ENCODE measurements around the gene CCL16.
"Not testable (repeated sequence)": the region's sequence is repeated elsewhere in the genome, so short reads cannot be mapped to it uniquely, and the experiment has no call there.

The CCL16 gene

DNA sequence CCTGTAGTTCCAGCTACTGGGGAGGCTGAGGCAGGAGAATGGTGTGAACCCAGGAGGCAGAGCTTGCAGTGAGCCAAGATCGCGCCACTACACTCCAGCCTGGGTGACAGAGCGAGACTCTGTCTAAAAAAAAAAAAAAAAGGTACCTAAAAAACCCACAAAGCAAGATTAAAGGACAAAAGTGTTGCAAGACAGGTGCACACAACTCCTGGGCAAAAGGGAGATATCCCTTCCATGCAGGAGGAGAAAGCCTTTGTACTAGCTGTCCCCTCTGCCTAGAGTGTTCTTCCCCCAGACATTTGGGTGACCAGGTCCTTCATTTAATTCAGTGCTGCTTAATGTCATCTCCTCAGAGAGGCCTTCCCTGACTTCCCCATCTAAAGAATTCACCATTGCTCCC lies 42.8 kb downstream of the CCL16 start:
- DNase-seq (ENCODE audit: low read depth, low spot score): not testable (repeated sequence)

DNA sequence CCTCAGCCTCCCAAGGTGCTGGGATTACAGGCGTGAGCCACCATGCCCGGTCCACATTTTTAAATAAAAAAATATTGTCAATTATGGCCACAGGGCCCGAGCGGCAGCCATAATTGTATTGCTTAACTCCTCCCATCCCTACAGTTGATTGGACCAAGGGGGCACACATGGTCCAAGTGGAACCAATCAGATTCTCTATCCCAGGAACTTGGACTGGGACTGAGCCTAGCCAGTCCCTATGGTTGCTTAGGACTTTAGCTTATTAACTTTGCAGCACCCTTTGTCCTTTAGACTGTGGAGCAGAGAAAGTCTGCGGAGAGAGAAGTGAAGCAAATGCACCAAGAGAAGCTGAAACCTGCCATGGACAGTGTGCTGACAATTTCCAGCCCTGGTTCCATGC lies 45.2 kb downstream of the CCL16 start:
- no peak for DNase-seq (ENCODE audit: low read depth, low spot score)

DNA sequence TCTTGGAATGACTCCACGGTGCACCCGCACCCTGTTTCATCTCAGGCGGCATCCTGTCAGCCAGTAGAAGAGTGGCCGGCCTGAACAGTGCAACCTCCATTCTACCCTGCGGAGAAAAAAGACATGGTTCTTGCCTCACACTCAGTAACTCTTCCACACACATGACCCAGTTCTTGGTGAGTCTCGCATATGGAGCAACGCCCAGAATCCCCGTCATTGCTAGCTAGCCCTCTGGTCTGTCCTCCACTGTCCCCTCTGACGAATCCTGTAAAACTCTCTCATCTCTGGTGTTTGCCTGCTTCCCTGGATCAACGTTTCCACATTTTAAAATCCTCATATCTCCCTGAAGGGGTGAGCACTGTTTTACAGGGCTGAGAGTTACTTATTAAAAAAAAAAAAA lies 46.5 kb downstream of the CCL16 start:
- DNase-seq (ENCODE audit: low read depth, low spot score): no peak

DNA sequence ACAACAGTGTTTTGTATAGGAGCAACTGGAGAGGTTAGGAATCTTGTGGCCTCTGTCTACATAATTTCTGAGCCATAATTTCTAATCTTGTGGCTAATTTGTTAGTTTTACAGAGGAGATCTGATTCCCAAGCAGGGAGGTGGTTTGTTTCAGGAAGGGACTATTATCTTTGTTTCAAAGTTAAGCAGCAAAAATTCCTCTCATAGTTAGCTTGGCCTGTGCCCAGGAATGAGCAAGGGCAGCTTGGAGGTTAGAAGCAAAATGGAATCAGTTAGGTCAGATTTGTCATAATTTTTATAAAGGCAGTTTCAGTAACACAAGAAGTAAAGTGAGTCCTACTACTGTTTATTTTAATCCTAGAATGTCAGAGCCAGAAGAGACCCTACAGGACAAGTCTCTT lies 48.7 kb downstream of the CCL16 start:
- no peak for DNase-seq (ENCODE audit: low read depth, low spot score)

DNA sequence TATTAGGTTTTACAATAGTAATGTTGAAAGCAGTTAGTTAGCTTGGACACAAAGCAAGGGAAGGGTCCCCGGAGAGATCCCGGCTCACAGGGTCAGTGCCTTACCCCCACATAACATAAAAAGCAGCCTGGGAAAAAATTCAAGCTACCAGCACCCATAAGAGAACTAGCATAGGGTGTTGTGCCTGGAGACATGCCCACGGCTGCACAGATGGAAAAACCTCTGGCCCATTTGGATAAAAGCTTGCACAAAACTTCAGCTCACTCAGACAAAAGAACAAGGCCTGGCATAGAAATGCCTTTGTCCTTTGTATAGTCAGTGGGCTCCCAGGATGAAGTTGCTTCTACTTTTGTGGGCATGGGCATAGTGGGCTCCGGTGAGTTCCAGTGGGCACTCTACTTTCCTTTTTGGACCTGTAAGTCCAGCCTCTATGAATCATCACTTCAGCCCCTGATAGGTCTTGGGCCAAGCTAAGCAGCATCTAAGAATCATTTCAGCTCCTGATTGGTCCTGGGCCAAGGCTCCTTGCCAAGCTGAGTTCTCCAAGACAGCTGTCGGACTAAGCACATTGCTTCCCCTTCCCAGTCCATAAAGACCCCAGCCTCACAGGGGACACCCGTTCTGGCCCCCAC lies 49.4 kb downstream of the CCL16 start:
- DNase-seq (ENCODE audit: low read depth, low spot score): no peak

DNA sequence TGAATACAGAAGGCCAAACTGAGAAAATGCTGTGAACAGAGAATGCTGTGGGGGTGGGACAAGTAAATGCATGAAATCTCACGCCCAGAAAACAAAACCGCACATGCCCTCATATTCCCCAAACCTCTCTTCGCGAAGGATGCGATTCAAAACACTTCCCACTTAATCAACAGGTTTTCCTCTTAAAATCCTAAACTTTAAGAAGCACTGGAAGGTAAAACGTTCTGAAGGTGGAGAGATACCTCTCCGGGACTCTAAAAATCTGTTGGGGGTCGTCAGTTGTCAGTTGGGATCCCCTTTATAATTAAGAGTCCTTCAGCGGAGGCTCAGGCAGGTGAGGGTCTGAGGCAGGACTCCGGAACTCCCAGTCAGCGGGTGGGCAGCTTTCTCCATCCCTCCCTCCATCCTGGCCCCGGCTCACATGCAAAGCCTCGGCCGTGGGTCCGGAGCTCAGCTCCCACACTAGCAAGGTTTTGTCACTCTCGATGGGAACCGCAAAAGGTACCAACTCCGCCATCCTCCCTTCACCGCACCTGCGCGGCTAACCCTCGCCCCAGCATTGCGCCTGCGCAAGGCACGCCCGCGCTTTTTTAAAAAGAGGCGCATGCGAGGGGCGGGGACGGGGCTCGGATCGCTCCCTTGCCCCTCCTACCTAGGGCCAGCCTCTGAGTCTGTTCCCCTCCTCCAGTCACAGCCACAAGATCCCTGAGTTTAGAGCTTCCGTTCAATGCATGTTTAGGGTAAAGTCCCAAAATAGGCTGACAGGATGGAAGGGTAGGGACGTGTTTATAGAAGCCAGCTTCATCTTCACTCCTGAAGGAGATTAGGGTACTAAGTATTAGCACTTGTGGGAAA lies 50.9 kb downstream of the CCL16 start, which contains the start of gene RDM1:
TSS of gene RDM1 (minus strand) at position 563 of the 855 bp plus-strand sequence. CDS start at position 517, 46 bp downstream.
- no peak for DNase-seq (ENCODE audit: low read depth, low spot score)

DNA sequence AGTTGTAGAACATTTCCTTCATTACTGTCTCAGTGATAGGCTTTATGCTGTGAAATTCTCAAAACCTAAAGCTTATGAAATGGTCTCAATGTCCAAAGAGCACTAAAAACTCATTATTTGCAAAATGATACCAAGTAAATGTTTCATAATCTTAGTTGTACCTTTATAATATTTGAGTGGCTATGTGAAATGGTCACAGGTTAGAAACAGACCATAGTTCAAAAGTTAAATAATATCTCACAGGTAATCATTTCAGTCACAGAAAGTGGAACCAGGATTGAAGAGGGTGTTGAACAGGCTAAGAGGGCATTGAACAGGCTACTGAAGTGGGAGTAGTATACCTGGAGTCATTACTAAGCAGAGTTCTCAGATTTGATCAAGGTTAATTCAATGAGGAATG lies 53.6 kb downstream of the CCL16 start:
- DNase-seq (ENCODE audit: low read depth, low spot score): no peak

All from smooth muscle cell of the brain vasculature (primary cell).